ENCODE results near the gene BUD31.

- TF ChIP-seq CTCF (IDR thresholded peaks at IDR 0.05) (no peak), EP300 (IDR thresholded peaks at IDR 0.05) (no peak)
Observed at GRCh38 chr7:99407872-99408378, 844 bp upstream of the BUD31 start.
